Dedifferentiated amniotic fluid mesenchymal stem cell (primary cell): ENCODE measurements around the gene KLHL42.

Experiments
- DNase-seq: peaks from one replicate; pipeline ENCODE4 v3.0.0-alpha.2; 2016; ENCODE audit errors: extremely low spot score

Gene KLHL42

GRCh38 chr12:27780612-27781408 is 777 bp downstream of the KLHL42 start:
- DNase-seq = no peak

- DNase-seq = no peak
Observed at GRCh38 chr12:27781680-27782079, 1.6 kb downstream of the KLHL42 start.

GRCh38 chr12:27782481-27782880 is 2.4 kb downstream of the KLHL42 start:
- no peak for DNase-seq

- peak; percentile 44 for DNase-seq
Observed at GRCh38 chr12:27785882-27786570, 6.0 kb downstream of the KLHL42 start.

GRCh38 chr12:27787559-27787958 is 7.5 kb downstream of the KLHL42 start:
- DNase-seq = no peak

GRCh38 chr12:27790179-27790578 is 10.1 kb downstream of the KLHL42 start:
- no peak for DNase-seq

GRCh38 chr12:27794818-27795584 is 15.0 kb downstream of the KLHL42 start:
- DNase-seq = no peak

GRCh38 chr12:27796128-27796527 is 16.1 kb downstream of the KLHL42 start:
- DNase-seq = no peak

GRCh38 chr12:27797301-27798025 is 17.4 kb downstream of the KLHL42 start:
- DNase-seq = no peak

- DNase-seq = no peak
Observed at GRCh38 chr12:27800819-27801218, 20.8 kb downstream of the KLHL42 start.

- DNase-seq = no peak
Observed at GRCh38 chr12:27801630-27802029, 21.6 kb downstream of the KLHL42 start.

- DNase-seq = no peak
Observed at GRCh38 chr12:27802511-27802910, 22.5 kb downstream of the KLHL42 start.

- DNase-seq = no peak
Observed at GRCh38 chr12:27802936-27803335, 22.9 kb downstream of the KLHL42 start.

GRCh38 chr12:27805238-27805637 is 25.2 kb downstream of the KLHL42 start:
- DNase-seq = no peak

GRCh38 chr12:27806259-27806658 is 26.2 kb downstream of the KLHL42 start:
- no peak for DNase-seq

- DNase-seq = no peak
Observed at GRCh38 chr12:27807063-27807703, 27.1 kb downstream of the KLHL42 start.

- DNase-seq = no peak
Observed at GRCh38 chr12:27808841-27809240, 28.8 kb downstream of the KLHL42 start.

GRCh38 chr12:27810756-27811155 is 30.7 kb downstream of the KLHL42 start:
- DNase-seq = no peak

- no peak for DNase-seq
Observed at GRCh38 chr12:27812502-27812901, 32.5 kb downstream of the KLHL42 start.

GRCh38 chr12:27814411-27814810 is 34.4 kb downstream of the KLHL42 start:
- DNase-seq = no peak

GRCh38 chr12:27814851-27815591 is 35.0 kb downstream of the KLHL42 start:
- peak; percentile 19 for DNase-seq
